NCI-H446 treated with DMSO at 0.1 percent for 48 hours (cell line): ENCODE measurements around the gene IL1R2.
"Not testable (repeated sequence)": the region's sequence is repeated elsewhere in the genome, so short reads cannot be mapped to it uniquely, and the experiment has no call there.

Source experiments
- DNase-seq: peaks from one replicate; lab custom pipeline; 2025; lab: John Stamatoyannopoulos, UW

Gene IL1R2

DNA sequence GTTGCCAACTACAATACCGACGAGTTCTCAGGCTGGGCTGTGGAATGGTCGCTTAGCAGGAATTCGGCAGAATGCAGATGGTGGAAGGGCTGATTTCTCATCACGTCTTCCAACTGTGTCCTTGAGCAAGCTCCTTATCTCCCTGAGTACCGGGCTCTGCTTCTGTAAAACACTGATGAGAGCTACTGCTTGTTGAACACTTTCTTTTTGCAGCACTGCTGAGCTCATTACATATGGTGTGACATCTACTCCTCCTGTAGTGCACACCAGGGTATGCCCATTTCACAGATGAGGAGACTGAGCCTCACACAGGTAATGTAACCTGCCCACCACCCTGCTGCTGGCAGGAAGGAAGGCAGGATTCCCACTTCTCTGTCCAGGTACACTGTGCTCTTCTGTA is 8.3 kb downstream of the IL1R2 start:
- DNase-seq, result no peak

DNA sequence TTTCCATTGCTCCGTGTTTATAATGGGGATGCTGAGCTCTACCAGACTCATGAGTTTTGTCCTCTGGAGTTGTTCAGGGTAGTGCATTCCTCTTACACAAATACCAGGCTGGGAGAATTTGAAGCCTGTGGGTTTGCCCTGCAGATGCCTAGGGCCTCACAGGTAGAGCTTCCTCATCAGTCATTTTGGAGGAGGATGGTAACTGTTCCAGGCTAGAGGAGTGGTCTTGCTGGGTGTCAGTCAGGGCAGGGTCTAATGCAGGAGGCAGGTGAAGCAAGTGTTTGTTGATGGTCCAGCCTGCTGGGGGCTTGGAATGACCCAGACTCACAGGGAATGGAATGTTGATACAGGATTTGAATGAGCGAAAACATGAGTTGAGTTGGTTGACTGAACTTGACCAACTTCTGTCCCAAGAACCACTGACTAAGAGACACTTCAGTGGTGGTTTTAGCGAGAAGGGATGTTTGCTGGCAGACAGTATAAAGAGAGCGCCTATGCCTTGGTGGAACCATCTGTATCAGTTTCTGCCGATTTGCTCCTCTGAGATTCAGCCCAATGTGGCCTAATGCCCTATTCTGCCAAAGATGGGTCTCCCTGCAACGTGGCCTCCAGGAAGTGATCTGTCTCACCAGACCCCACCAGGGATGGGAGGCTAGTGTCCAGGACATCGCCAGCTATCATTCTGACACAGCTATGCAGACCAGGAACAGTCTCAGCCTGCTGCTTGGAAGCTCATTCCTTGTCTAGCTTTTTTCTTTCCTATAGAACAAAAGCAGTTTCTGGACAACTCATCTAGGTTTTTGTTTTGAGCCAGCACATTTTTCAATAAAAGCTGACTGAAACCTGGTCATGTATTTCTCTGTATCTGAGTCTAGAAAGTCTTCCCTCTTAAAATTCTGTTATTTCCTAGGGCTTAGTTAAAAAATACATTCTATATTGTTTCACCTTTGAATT is 9.3 kb downstream of the IL1R2 start:
- DNase-seq, result no peak

DNA sequence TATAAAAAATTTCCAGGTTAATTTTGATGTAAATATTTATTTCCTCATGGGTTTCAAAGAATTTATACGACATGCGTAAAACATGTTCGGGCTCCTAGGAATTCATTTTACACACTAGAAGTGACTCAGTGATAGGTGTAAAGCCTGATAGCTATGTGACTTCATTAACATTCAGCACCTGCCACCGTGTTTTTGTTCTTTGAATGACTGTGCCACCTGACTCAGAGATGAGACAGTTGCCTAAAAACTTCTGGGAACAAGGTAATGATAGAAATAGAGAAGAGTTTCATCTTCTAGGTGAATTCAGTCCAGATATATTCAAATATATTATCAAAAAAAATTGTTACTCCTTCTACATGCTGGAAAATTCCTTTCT is 10.0 kb downstream of the IL1R2 start:
- DNase-seq, result no peak

DNA sequence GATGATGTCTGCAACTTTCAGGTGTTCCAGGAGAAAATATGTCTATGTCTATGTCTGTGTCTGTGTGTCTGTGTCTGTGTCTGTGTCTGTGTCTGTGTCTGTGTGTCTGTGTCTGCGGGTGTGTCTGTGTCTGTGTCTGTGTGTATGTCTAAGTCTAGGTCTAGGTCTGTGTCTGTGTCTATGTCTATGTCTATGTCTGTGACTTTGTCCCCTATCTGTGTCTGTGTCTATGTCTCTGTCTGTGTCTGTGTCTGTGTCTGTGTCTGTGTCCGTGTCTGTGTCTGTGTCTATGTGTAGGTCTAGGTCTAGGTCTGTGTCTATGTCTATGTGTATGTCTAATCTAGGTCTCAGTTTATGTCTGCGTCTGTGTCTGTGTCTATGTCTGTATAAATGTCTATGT is 10.5 kb downstream of the IL1R2 start:
- DNase-seq, result no peak

DNA sequence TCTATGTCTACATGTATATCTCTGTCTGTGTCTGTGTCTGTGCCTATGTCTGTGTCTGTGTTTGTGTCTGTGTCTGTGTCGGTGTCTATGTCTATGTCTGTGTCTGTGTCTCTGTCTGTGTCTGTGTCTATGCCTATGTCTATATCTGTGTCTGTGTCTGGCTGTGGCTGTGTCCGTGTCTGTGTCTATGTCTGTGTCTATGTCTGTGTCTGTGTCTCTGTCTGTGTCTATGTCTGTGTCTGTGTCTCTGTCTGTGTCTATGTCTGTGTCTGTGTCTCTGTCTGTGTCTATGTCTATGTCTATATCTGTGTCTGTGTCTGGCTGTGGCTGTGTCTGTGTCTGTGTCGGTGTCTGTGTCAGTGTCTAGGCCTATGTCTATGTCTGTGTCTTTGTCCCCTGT is 11.1 kb downstream of the IL1R2 start:
- not testable (repeated sequence) for DNase-seq

DNA sequence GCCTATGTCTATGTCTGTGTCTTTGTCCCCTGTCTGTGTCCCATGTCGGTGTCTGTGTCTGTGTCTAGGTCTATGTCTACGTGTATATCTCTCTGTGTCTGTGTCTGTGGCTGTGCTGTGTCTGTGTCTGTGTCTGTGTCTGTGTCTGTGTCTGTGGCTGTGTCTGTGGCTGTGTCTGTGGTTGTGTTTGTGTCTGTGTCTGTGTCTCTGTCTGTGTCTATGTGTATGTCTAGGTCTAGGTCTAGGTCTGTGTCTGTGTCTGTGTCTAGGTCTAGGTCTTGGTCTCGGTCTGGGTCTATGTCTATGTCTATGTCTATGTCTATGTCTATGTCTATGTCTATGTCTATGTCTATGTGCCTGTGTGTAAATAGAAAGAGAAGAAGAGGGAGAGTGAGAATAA is 11.9 kb downstream of the IL1R2 start:
- no peak for DNase-seq

DNA sequence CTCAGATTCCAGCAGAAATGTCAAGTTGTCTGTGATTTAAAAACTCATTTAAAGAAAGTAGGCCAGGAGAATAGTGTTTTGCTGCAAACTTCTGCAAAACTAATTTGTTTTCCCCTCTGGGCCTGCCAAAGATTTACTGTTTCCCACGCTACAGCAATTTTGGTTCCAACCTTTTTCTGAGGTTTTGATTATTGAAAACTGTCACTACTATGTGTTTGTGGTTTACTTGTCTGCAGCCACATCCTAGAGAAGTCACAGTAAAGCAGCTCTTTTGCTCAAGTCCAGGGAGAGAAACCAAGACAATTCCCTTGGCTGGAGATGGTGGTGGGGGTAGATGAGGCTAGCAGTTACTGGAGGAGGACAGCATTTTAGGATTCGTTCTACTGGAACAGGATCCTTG is 12.8 kb downstream of the IL1R2 start:
- no peak for DNase-seq

DNA sequence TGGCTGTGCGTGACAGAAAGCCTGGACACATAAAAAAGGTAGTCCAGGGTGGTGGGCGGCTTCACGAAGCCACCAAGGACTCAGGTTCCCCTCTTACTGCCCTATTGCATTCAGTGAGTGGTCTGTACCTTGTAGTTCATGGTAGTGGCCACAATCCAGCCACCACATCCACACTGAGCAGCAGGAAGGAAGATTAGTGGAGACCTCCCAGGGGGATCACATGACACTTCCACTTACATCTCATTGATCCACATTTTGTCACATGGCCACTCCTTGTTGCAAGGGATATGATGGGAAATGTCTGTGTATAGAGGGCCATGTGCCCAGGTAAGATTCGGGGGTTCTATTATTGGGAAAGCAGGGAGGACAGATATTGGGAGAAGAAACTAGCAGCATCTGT is 13.7 kb downstream of the IL1R2 start:
- DNase-seq, result no peak

DNA sequence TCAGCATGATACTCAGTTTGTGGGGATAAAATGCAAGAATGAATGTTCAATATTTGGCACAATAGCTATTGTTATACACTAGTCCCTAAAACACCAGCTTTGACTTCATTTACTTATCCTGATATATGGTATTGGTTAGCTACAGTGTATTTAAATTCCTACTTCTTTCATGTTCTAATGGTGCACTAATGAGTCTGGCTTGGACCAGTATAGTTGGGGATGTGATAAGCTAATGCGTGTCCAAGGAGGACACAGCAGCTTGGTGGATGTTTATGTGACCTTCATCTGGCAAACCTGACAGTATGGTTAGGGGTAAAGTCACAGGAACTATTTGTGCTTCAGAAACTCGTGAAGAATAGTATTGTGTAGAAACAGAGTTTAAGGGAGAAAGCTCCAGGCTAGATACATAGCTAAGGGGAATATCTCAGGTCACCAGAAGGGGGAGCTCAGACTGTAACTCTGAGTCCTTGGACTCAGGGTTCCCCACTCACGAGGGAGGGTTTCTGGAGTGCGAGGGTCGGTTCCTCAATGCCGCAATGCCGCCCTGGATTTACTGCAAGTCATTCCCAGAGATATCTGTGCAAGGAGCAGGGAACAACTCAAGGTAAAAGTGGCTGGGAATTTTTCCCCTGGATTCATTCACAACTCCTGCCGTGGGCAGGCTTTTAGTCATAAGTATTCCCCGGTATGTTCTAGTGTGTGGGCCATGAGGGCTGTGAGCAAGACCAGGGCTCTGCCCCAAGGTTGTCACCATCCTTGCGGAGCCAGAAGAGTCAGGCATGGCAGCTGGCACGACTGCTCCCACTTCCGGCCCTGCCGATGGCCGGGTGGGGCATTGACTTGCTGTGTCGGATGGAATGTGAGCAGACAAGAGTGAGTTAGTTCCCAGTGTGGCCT is 14.5 kb downstream of the IL1R2 start:
- no peak for DNase-seq

DNA sequence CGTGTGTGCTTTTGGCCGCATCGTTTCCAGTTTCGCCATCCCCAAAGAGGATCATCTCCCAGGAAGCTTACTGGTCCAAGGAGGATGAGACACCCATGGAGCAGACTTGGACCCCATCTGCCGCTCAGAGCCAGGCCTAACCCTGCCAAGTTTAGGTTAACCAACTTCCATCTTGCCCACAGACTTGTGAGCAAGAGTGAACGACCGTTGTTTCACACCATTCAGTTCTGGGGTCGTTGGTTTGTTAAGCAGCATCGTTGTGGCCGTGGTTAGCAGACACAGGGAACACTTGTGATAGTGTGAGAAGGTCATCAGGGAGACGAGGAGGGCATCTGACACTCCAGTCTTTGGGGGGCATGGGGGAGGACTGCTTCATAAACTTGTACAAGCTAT is 15.1 kb downstream of the IL1R2 start:
- no peak for DNase-seq

DNA sequence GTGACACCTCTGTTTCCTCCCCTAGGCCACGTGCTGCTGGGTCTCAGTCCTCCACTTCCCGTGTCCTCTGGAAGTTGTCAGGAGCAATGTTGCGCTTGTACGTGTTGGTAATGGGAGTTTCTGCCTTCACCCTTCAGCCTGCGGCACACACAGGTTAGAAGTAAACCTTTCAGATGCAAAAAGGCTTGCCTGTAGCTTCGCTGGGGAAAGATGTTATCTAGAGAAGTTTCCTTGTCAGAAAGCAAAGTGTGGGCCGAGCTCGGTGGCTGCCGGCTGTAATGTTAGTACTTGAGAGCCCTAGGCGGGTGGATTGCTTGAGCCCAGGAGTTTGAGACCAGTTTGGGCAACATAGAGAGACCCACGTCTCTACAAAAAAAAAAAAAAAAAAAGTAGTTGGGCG is 16.7 kb downstream of the IL1R2 start:
- no peak for DNase-seq

DNA sequence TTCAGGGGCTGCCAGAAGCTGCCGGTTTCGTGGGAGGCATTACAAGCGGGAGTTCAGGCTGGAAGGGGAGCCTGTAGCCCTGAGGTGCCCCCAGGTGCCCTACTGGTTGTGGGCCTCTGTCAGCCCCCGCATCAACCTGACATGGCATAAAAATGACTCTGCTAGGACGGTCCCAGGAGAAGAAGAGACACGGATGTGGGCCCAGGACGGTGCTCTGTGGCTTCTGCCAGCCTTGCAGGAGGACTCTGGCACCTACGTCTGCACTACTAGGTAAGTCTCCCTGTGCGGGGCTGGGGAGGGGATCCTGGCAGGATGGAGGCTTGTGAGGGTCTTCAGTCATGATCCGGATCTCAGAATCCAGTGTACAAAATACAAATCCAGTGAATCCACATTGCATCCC is 17.8 kb downstream of the IL1R2 start:
- no peak for DNase-seq

DNA sequence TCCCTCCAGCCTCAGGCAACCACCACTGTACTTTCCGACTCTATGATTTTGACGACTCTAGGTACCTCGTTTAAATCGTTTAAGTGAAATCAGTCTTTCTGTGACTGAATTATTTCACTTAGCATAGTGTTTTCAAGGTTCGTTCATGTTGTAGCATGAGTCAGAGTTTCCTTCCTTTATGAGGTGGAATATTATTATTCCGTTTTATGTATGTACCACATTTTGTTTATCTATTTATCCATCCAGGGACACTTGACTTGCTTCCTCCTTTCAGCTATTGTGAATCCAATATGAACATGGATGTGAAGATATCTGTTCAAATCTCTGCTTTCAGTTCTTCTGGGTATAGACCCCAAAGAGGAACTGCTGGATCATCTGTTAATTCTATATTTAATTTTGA is 19.1 kb downstream of the IL1R2 start:
- no peak for DNase-seq

DNA sequence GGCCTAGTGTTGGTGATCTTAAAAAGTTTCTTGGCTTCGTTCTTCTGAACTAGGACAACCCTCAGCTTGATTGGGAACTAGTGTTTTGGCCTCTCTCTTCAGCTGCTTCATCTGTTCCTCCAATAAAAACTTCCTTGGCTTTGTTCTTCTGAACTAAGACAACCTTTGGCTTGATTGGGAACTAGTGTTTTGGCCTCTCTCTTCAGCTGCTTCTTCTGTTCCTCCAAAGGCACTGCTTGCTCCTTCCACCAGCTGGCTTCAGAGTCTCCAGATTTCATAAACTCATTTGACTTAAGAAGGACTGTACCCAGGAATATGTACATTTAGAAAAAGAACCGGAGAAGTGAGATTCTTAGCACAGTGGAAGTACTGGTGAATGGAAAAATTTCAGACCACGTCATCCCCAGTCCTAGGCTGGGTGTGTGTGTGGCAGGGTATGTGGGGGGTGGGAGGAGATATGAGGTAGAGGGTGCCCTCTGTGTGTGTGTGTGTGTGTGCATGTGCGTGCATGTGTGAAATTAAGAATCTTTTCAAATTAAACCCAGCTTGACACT is 20.4 kb downstream of the IL1R2 start:
- DNase-seq, result no peak

DNA sequence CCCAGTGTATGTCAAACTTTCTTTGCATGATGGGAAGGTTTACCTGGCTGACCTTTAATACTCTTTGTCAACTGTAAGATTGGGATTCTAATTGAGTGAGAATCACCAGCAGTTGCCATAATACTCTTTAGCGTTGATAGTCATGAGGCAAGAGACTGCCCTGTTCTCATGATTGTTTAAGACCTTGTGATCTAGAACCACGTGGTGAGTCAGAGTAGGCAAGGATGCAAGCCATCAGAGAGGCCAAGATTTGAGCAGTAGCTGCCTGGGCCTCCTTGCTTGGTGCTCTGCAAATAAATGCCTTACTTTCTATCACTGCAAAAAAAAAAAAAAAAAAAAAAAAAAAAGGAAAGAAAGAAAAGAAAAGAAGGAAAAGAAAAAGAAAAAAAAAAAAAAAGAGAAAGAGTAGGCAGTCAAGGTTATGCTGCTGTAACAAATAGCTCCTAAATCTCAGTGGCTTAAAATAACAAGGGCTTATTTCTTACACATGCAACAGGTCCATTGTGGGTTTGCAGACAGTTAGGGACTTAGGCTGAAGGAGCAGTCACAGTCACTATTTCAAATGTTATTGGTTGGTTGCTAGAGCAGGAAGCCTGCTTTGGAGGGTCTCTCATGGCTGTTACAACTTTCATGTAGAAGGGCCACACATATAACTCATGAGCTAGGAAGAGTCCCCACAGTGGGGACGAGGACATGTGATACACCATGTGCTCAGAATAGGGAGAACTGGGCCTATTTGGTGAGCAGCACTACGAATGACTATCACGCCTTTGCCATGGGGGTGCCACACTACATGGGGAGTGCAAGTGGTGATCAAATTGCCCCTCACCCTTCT is 21.7 kb downstream of the IL1R2 start:
- DNase-seq, result no peak

DNA sequence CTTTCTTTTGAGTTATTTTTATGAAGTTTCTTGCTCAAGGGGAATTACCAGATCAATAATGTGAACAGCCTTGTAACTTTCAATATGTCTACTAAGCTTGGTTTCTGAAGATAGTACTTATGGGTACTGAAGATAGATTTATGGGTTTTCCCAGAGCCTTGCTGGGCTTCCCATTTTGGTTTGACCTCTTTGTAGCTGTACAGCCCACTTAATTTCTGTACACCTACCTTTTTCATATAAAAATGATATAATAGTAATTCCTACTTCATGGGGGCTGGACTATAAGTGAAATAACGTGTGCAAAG is 22.2 kb downstream of the IL1R2 start:
- DNase-seq, result no peak

DNA sequence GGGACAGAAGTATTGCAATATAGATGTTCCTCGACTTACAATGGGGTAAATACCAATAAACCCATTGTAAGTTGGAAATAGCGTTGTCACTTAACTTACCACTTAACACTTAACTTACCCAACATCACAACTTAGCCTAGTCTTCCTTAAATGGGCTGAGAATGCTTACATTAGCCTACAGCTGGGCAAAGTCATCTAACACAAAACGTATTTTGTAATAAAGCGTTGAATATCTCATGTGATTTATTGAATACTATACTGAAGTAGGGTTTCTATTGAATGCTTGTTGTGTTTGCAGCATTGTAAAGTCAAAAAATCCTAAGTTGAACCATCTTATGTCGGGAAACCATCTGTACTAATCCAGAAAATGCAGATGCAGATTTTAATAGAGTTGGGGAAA is 23.6 kb downstream of the IL1R2 start:
- DNase-seq, result no peak

DNA sequence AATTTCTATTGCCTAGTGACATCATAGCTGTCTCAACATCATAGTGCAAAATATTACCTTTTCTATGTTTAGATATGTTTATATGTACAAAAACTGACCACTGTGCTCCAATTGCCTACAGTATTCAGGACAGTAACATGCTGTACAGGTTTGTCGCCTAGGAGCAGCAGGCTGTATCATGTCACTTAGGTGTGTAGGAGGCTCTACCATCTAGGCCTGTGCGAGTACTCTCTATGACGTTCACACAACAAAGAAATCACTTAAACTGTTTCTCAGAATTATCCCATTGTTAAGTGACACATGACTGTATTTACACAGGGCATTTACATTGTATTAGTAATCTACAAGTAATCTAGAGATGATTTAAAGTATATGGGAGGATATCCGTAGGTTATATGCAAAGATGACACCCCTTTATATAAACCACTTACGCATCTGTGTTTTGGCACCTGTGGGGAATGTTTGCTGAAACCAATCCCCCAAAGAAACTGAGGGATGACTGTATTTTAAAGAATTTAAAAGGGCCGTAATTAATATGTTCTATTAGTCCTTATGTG is 24.7 kb downstream of the IL1R2 start:
- no peak for DNase-seq

DNA sequence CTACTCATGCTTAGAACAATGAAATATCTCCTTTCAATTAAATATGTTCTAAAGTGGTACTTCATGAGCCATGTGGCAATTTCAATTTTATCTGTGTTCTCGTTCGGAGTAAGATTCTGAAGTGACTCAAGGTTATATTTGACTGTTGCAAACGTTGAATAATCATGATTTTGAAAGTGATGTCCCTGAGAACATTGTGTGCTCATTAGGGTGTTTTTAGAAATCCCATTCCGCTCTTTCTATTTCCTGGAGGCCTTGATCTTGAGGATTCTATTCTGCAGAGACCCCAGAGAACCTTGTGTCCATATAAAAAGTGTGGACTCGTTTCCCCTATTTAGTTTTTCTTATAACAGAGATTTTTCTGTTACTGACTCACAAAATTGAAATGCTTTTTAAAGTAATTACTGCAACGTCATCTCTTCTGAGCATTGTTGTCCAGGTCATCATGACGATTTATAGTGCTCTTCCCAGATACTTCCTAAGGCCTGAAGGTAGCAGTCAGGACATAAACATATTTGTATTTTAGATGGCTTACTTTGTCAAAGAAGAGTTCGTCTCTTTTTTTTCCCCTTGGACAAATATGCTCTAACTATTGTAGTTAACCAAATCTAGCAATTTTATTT is 27.2 kb downstream of the IL1R2 start:
- no peak for DNase-seq

DNA sequence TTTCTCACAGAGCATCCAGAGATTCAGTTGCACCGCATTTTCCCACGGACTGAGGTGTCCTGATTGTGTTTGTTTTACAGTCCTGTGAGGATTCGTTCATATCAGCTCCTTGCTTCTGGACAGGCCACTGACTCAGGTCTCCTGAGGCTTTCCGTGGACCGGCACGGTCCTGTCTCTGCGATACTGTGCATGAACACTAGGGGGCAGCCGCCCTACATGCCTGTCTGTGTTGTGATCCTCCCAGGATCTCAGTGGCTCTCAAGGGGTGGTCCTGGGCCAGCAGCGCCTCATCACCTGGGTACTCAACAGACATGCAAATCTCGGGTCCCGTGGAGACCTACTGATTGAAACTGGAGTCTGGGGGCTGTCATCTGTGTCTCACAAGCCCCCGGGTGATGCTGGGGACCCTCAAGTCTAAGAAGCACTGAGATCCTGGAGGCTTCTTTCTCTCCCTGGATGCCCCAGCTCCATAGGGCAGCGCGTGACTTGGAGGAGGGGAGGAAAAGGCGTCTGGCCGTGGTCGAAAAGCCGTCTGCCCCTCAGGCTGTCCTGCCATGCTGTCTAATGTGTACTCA is 28.9 kb downstream of the IL1R2 start:
- DNase-seq, result peak; percentile 3

DNA sequence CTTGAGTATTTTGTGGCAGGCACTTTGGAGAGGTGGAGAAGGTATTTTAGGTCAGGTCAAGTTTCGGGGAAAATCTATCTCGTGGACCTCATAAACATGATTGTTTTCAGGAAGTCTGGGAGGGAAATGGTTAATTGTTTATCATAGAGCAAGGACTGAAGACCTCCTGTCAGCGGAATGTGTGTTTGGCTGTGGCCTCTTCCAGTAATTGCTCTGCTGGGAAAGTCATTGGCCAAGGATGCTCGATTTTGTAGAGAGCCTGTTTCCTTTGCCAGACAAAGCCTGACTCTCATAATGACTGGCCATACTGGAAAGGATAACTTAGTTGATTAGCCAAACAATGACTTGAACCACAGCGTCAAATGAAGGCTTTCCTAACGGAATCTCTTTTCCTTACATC is 30.0 kb downstream of the IL1R2 start:
- DNase-seq, result no peak
